ENCODE measurements around the gene PIGN. TPM values are rescaled to one million over a fixed set of nuclear protein-coding genes. Genes with fewer than 3 reads are reported as not detected.

PIGN gene
- total and polyA plus RNA-seq, 2 donors (not counting 3 experiments of a cell fraction or from before 2014, with no cell fraction given): 13.7 to 26.1 TPM

- Histone ChIP-seq H2AFZ (ENCODE audit: low read depth, low read length) (no peak overlapping the region), H3K9ac (replicated peaks; ENCODE audit: extremely low read depth, insufficient read depth, low read length) (no peak overlapping the region), H3K27ac (ENCODE audit: insufficient read depth, low read depth, low read length) (no peak overlapping the region), H3K4me1 (ENCODE audit: control insufficient read depth, extremely low read depth, insufficient read depth, low read length) (peaks cover 20% of the 10 kb centered on the region), H3K9me1 (replicated peaks; ENCODE audit: control insufficient read depth, extremely low read depth, insufficient read depth, low read length) (peaks cover 3% of the 10 kb centered on the region), H3K4me3 (replicated peaks in 1 of 3; ENCODE audit: insufficient read depth in 1 of 3, low read depth in 1 of 3, low read length in 3 of 3) (no peak overlapping the region), H3K27me3 (ENCODE audit: control insufficient read depth in 2 of 2, insufficient read depth in 2 of 2, low read length in 2 of 2) (no peaks in the 10 kb centered on the region), H3K4me2 (ENCODE audit: insufficient read depth, low read length) (no peak overlapping the region), H3K79me2 (ENCODE audit: control insufficient read depth, insufficient read depth, low read length) (no peaks in the 10 kb centered on the region), H4K20me1 (replicated peaks; ENCODE audit: control insufficient read depth, extremely low read depth, insufficient read depth, low read length) (no peaks in the 10 kb centered on the region), H3K9me3 (replicated peaks; ENCODE audit: control insufficient read depth, insufficient read depth, low read length) (no peaks in the 10 kb centered on the region), H3K36me3 (ENCODE audit: control insufficient read depth in 2 of 2, extremely low read depth in 1 of 2, insufficient read depth in 2 of 2, low read length in 2 of 2) (no peaks in the 10 kb centered on the region)
- dilution Hi-C loops (cut with MboI; ENCODE audit: extremely low pct_ligation_motif_present, low sequenced_read_pairs): no loop called here
- ChIA-PET CTCF (no interaction called here), POLR2A (no interaction called here)
- DNase-seq (ENCODE audit: low read depth, low spot score) (no peak), FAIRE-seq (no peak)
- BruUV-seq (replicated peaks): no TSS peak
- intact Hi-C loops (cut with micrococcal nuclease): loop anchor here (5.0 kb wide), 1 partner anchor 217 kb away; the partner anchor contains the start of gene RNF152
- TF ChIP-seq JUN (IDR thresholded peaks at IDR 0.05; ENCODE audit: borderline replicate concordance, insufficient read depth, insufficient read length, low read depth): no peak
- TF ChIP-seq POLR2AphosphoS5 (IDR thresholded peaks at IDR 0.05; ENCODE audit: insufficient read depth, low read depth, low read length): no peak
- TF ChIP-seq CTCF (IDR thresholded peaks at IDR 0.05; ENCODE audit: extremely low read depth in 1 of 2, insufficient read depth in 1 of 2, low read depth in 1 of 2, low read length in 2 of 2): no peak
- TF ChIP-seq MYC (IDR thresholded peaks at IDR 0.05; ENCODE audit: low read depth, low read length): no peak
- TF ChIP-seq, protein P1, sequence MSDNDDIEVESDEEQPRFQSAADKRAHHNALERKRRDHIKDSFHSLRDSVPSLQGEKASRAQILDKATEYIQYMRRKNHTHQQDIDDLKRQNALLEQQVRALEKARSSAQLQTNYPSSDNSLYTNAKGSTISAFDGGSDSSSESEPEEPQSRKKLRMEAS (IDR thresholded peaks at IDR 0.05; ENCODE audit: insufficient read depth, insufficient read length): no peak
- TF ChIP-seq FOS (IDR thresholded peaks at IDR 0.05; ENCODE audit: borderline replicate concordance, insufficient read depth, low read length): no peak
- no peak for TF ChIP-seq GATA2 (IDR thresholded peaks at IDR 0.05; ENCODE audit: insufficient read depth, insufficient read length, low read depth, low read length)
- no peak for TF ChIP-seq EZH2 (IDR thresholded peaks at IDR 0.05; ENCODE audit: borderline replicate concordance, low read depth, low read length, severe bottlenecking)
- TF ChIP-seq POLR2A (IDR thresholded peaks at IDR 0.05; ENCODE audit: low read depth, low read length): no peak
Measured at GRCh38 chr18:62109676-62110075, 77.2 kb downstream of the PIGN start.

All from endothelial cell of umbilical vein (primary cell).